Fibroblast of skin of abdomen (primary cell): Measurements from ENCODE around the gene CDC45.

Experiments
- DNase-seq: peaks from one replicate; pipeline ENCODE4 v3.0.0-alpha.2; 2013

The CDC45 gene

DNA sequence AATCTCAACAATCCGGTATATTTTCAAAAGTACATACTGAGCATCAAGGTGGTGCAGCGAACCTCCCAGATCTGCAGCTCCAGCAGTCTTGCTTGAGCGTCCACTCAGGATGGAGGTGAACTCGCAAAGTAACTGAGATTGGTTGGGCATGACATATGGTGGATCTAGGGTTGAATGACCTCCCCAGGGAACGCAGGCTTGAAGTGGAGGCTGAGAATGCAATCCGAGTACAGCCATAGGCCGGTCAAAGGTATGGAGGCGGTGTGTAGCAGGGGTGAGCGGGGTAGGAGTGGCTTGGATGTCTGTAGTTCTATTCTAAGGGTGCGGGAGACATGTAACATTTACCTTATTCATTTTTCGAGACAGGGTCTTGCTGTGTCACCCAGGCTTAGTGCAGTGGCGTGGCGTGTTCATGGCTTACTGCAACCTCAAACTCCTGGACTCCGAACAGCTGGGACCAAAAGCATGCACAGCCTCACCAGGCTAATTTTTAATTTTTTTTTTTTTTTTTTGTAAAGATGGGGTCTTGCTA, 31.6 kb upstream of the CDC45 start:
- DNase-seq = peak; percentile 55

DNA sequence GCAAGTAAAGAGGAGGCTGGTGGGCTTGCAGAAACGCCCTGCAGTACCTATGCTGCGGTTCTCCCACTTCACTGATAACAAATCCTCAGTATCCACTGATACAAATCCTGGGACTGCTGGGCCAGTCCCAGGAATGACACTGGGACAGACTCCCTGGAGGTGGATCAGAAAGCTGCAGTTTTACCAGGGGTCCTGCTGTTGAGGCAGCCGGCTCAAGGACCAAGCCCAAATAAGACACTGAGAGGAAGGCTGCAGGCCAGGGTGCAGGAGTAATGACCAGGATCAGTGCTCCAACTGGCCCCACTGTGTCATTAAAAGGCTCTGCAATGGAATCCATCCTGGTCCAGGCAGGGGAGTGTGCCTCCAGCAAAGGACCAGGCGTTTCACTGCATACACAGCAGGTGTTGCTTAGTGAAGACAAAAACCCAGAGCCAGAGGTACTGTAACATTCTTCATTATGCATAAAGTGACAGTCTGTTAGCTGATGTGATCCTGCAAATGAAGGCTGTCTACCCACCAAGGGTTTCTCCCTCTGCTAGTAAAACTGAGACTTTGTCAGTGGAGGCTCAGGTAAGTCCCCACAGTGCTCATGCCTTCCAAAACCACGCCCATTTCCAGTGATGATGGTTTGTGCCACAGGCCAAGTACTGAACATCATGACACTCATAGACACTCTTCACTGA, 30.8 kb upstream of the CDC45 start:
- DNase-seq = no peak

DNA sequence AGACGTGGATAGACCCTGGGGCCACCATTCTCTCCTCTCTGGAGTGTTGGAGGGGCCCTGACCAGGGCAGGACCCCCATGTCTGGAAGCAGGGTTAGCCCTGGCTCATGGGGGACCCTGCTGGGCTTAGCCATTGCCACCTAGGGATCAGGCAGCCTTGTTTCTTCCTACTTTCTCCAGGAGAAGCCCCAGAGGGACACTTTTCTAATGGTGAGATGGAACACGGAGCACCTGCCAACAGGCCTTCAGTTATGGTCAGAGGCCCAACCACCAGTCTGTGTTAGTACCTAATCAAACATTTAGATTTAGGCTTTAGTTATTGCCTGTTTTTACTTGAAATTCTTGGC, 30.3 kb upstream of the CDC45 start:
- no peak for DNase-seq

DNA sequence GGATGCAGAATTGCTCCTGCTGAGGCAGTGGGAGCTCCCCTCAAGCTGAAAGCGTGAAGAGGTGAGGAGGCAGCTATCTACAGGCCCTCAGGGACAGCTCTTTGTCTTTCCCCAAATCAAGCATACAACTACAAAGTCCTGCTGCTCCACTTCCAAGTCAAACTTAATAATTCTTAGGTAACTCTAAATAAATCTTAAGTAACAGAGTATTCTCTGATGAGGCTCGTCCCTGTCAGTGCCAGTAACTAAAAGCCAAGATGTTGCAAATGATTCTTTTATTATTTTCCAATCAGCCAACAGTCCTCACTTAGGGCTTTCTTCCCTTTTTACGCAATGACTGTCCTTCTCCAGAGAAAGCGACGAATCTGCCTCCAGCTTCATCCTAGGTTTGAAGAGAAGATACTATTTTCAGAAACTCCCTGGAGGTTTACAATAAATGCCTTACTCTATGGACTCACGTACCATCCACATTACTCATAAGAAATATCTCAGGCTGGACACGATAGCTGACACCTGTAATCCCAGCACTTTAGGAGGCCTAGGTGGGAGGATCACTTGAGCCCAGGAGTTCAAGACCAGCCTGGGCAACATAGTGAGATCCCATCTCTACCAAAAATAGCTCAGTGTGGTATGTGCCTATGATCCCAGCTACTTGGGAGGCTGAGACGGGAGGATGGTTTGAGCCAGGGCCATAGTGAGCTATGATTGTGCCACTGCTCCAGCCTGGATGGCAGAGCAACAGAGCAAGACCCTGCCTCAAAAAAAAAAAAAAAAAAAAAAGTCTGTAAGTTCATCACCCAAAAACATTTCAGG, 29.2 kb upstream of the CDC45 start:
- DNase-seq = no peak

DNA sequence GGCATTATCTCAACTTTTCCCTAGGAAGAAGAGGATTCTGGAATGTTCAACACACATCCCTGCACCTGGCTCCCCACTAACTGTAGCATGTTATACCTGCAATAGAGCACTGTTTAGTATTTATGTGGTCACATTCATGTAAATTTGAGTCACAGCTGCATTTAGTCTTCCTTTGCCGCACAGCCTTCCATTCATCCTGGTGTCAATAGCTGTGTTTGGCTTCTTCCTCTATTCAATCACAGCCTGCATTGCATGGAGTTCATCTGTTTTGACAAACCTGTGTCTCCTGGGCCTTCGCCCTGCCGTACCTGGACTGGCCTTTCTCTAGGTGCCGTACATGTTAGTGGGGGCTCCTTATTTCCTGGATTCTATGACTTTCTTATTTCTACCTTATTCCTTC, 28.1 kb upstream of the CDC45 start:
- DNase-seq = no peak

DNA sequence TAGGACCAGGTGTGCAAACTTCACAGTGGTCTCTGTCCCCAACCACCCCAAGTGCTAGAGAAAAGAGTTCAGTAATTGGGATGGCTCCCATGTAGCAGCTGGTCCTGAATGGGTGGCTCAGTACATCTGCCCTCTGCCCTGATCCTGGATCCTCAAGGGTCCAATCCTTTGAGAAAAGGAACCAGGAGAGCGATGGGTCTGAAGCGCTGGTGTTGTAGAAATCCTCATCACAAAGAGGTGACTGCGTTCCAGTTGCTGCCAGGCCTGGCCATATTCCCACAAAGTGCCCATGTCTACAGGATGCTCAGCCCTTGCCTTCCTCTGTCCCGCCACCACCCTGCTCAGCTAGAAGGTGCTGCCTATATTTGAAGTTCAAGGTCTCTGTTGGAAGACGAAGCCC, 26.0 kb upstream of the CDC45 start:
- no peak for DNase-seq

DNA sequence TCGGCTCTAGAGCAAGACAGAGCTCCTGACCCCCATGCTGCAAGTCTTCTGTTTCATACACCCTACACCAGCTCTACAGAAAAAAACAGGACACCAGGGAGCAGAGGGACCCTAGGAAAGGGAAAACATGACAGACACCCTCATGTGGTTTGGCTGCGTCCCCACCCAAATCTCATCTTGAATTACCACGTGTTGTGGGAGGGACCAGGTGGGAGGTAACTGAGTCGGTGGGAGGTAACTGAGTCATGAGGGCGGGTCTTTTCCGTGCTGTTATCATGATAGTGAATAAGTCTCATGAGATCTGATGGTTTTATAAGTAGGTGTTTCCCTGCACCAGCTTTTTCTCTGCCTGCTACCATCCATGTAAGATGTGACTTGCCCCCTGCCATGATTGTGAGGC, 25.6 kb upstream of the CDC45 start:
- no peak for DNase-seq

DNA sequence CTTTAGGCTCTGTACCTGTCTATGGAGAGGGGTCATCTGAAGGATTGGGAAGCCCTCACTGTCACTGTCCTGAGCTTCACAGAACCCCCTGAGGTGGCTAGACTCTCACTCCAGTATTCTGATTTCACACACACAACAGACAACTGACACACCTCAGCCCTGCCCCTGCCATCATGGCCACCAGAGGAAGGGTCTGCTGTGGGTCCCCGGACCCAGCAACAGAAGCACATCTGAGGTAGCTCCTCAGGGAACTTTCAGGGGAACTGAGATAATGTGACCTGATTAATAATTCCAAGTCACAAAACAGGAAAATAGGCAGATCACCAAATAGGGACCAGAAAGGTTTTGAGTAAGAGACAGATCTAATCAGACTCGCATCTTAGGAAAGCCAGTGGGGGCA, 24.7 kb upstream of the CDC45 start:
- DNase-seq = no peak

DNA sequence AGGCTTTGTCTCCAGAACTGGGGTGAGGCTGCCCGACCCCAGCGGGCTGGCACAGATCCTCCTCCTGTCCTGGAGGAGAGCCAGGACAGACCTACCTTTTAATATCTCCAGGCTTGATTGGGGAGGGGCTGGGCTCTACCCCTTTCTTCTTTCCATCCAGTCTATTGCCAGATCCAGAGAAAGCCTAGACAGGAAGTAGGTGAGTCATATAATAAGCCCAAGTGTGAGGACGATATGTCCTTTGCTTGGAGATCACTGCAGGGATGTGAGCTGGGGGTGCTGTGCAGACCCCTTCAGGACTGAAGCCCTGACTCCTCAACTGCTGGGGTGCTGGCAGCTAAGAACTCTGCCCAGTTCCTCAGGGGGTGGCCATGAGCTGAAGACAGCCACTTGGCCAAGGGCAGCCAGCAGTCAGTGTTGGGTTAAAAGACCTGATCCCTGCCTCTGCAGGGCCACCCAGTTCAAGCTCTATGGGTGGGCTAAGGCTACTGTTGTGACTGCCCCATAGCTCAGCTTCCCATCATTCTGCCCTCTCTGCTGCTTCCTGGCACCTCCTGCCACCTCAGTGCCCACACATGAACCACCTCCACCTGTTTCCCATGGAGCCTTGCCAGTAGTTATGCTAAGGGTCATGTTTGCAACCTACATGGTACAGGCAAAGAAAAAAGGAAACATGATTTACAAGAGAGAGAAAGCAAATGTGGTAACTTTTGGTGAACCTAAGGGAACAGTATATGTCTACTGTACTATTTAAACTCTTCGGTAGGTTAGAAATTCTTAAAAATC, 23.9 kb upstream of the CDC45 start:
- no peak for DNase-seq

DNA sequence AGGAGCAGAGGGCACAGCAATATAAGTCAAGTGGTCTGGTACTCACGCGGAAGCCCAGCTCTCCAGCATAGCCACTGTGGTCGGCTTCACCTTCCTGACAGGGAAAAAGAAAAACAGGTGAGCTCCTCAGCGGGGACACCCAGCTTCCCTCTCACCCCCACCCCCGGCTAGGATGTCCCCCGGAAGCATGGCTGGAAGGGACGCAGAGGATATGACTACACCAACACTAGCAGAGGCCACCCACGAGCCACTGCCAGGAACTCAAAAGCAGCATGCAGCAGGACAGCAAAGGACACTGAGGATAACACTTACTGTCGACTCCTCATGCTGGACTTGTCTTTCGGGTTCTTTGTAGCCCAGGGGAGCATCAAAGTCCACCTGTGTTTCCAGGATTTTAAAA, 23.2 kb upstream of the CDC45 start:
- DNase-seq = no peak

DNA sequence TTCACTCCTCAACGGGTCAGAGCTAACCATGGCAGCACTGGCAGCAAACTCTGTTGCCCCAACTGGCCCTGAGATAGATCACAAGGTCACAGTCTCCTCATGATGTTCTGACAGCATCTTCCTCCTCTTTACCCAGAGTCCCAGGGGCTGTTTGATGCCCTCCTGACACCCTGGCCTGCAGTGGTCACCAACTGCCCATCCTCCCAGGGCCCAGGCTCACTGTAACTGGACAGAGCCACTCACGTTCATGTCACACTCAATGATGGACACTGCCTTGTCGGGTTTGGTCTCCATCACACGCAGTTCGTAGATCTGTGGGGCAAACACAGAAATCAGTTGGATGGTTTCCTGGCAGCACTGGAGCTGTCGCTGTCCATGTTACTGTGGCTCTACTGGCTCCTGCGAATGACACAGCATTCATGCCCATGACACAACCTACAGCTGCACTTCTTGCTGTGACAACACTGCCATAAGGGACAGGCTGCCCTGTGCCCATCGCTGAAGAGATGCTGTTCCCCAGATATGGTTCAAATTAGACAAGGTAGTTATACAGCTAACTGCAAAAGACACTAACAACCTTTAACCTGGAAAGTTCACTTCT, 21.8 kb upstream of the CDC45 start:
- DNase-seq = no peak

DNA sequence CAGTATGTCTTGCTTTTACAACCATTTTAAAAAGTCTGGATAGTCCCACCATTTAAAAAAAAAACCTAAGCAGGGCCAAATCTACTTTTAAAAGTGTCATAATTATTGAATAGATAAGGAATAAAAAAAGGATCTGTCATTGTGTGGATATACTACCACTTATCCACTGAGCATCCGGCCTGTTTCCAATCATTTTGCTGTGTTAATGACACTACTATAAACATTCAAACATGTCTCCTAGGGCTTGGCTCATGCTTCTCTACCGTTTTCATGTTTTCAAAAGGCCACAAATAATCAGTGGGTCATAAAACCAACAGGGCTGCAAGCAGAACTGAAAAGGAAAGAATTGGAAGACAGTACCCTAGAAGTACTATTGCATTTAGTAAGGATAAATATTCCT, 19.7 kb upstream of the CDC45 start:
- no peak for DNase-seq

DNA sequence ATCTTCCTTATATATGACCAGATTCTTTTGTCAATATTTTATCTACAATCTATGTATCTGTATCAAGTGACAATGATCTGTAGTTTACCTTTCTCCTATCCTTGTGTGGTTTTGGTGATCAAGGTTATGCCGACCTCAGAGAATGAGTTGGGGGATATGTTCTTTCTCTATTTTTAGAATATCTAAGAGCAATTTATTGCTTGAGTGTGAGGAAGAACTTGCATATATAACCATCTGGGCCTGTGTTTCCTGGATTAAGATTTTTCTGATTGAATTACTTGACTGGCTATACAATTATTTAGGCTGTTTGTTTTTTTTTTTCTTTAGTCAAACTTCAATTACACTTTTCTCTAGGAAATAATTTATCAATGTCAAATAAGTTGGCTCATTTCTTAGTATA, 18.2 kb upstream of the CDC45 start:
- DNase-seq = no peak

DNA sequence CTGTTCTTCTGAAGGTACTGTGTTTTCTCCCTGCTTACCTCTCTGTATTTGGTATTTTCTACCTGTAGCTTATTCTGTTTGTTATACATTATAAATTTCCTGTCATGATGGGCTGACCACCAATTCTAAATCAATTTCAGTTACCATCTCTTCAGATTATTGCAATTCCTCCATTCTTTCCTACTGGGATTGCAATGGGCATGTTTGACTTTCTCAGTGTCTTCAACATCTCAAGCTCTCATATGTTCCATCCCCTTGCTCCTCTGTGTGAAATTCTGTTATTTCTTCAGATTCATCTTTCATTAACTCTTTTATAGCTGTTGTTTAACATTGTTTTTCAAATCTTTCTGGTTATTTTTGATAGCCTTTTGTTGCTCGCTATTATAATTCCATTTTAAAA, 16.7 kb upstream of the CDC45 start:
- DNase-seq = no peak

DNA sequence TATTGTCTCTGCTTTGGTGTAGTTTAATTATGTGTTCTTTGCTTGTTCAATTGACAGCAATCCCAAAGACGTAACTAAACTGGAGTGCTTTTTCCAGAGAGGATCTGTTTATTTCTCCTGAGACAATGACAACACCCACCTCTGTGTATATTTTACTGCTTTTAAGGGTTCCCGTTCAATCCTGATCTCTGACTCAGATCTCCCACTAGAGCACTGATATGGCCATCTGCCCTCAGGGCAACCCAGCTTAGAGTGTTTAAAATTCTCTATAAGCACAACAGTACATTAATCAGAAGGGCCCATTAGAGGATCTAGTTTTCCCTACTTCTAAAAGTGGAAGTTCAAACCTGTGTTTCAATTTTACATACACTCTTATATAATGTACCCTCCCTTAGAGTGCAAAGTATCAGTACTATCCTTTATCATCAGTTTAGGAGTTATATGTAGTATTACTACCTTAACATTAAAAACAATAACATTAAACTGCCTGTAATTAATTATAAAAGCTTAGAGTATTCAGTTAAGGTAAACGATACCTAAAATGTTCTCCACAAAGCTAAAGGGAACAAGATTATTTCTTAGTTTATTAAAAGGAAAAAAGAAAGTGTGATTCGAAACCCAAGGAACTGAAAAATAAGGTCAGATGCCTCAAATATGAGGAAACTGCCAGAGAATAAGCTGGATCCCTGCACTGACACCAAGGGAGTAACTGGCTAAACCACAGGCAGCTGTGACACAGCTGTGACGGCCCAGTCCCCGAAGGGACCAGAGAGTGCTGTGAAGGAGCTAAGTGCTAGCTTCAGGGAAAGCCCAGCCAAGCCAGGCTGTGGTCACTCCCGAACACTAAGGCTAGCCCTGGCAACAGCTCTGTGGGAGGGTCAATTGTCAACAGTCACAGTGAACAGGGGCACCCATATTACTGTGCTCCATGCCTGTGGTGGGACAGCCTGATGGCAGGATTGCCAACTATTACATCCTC, 15.9 kb upstream of the CDC45 start:
- DNase-seq = no peak

DNA sequence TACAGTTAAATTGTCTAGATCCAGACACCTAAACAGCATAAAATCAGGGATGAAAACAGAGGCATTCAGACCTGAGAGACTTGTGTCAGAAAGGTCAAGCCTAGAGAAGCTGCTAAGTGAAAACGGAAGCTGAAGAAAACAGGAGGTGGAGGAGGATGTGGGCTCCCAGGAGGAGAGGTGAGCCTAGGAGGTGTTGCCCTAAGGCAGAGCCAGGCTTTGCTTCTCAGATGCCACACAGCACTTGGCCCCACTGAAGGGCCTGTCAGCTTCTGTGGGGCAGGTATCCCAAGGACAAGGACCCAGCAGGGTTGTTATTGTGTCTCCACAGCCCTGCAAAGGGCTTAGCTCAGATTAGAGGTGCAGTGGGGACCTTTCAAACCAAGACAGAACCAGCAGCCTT, 15.2 kb upstream of the CDC45 start:
- no peak for DNase-seq

DNA sequence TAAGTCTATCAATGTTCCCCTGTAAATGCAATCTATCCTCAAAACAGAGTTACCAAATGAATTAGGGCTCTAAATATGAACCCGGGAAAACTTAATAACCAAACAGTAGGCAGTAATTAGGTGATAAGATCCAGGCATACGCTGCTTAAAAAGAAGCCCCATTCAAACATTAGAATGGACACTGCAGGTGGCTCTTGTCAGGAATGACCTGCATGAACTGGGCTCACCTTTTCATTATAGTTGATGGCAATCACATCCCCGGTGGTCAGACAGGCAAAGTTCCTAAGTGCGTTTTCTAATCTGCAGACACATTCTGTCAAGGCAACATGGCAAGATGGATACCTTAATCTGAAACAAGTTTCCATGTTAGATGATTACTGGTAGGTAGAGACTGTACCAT, 14.7 kb upstream of the CDC45 start:
- DNase-seq = no peak

DNA sequence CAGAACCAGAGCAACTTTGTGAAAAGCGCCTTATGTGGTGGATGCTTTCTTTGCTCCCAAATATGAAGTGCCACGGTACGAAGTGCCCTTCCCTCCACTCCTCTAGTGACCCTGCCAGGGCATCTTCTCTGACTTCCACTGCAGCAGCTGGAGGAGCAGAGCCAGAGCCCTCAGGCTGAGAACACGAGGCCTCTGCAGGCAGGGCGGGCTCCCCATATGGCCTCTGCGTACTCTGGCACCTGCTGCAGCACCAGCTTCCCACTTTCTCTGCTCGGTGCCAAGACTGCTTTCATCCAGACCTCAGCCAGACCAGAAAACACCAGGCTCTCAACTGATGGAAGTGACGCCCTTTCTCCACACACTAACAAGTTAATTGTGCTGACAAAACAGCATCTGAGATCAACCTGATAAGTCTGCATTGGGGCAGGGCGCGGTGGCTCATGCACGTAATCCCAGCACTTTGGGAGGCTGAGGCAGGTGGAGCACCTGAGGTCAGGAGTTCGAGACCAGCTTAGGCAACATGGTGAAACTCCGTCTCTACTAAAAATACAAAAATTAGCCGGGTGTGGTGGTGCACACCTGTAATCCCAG, 13.5 kb upstream of the CDC45 start:
- no peak for DNase-seq

DNA sequence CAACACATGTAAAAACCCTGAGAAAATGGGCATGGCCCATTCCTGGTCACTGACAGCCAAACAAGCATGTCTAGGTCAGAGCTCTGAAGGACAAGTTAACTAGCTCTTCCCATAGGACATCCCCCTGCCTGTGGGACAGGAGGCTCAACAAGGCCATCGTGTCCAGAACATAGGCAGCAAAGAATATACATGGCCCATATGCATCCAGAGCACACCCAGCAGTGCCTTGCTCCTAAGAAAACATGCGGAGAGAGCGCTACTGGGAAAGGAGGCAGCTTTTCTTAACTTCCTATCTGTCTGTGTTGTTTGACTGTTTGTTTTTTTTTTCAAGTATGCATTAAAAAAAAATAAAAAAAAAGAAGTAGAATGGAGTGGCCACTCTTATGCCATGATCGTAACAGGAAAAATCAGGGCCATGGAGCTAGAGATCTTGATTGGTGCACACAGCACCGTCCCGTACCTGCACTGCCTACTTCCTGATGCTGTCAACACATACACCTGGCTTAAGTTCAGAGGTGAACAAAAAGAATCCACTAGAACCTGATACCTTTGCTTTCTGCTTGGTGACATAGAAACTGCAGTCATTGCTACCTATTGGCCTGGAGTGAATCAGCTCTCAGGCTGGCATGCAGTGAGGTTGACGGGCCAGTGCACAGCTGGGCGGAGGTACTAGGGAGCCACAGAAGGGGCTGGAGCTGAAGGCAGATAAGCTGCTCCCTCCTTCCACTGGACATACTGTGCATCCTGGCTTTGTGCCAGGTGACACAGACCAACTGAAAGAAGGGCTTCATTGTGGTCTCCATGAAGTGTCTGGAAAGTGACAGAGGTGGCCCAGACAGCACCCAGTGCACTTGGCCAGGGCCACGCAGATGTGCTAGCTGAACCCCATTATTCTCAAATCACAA, 12.6 kb upstream of the CDC45 start:
- no peak for DNase-seq

DNA sequence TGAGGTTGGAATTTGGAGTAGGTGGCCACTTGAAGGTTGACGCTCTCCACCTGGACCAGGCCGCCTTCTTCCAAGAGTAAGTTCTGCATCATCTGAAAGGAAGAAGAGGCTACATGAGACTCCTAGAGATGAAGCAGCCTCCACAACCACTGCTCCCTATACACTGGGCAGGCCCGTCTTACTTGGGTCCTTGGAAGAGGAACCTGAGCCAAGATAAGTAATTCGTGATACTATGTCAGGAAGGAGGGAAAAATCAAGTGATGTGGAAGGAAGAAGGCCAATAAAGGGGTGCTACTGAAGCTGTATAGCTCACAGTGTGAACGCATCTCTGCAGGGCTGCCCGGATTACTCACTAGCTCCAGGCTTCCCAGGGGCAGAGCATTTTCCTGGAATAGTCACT, 11.8 kb upstream of the CDC45 start:
- no peak for DNase-seq
